GM12874 (cell line): Measurements from ENCODE around the gene LTB.
A peak's percentile ranks its signal among the peaks of the same experiment; 100 is the strongest.

Experiments
- TF ChIP-seq, protein P1 (sequence below): IDR thresholded peaks from 2 replicates; pipeline ENCODE4 v1.5.1; 2011; ENCODE audit warnings: low read depth, mild to moderate bottlenecking, control low read depth, low read length, moderate library complexity; ENCODE audit not compliant: insufficient read depth

The LTB gene

DNA sequence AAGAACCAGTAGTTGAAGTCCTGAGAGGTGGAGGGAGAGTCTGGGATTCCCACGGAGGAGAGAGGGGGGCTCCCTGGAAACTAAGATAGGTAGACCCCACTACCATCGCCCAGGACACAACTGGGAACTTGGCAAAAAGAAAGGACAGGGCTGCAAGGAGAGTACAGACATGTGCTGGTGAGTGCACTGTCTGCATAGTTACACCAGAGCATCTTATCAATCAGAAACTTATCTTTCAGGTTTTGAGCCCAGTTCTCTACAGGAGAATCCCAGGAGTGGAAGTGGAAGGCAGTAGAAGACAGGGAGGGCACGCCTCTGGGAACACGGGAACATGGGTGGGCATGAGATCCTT, 22.6 kb downstream of the LTB start:
- TF ChIP-seq, protein P1, sequence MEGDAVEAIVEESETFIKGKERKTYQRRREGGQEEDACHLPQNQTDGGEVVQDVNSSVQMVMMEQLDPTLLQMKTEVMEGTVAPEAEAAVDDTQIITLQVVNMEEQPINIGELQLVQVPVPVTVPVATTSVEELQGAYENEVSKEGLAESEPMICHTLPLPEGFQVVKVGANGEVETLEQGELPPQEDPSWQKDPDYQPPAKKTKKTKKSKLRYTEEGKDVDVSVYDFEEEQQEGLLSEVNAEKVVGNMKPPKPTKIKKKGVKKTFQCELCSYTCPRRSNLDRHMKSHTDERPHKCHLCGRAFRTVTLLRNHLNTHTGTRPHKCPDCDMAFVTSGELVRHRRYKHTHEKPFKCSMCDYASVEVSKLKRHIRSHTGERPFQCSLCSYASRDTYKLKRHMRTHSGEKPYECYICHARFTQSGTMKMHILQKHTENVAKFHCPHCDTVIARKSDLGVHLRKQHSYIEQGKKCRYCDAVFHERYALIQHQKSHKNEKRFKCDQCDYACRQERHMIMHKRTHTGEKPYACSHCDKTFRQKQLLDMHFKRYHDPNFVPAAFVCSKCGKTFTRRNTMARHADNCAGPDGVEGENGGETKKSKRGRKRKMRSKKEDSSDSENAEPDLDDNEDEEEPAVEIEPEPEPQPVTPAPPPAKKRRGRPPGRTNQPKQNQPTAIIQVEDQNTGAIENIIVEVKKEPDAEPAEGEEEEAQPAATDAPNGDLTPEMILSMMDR: no peak

DNA sequence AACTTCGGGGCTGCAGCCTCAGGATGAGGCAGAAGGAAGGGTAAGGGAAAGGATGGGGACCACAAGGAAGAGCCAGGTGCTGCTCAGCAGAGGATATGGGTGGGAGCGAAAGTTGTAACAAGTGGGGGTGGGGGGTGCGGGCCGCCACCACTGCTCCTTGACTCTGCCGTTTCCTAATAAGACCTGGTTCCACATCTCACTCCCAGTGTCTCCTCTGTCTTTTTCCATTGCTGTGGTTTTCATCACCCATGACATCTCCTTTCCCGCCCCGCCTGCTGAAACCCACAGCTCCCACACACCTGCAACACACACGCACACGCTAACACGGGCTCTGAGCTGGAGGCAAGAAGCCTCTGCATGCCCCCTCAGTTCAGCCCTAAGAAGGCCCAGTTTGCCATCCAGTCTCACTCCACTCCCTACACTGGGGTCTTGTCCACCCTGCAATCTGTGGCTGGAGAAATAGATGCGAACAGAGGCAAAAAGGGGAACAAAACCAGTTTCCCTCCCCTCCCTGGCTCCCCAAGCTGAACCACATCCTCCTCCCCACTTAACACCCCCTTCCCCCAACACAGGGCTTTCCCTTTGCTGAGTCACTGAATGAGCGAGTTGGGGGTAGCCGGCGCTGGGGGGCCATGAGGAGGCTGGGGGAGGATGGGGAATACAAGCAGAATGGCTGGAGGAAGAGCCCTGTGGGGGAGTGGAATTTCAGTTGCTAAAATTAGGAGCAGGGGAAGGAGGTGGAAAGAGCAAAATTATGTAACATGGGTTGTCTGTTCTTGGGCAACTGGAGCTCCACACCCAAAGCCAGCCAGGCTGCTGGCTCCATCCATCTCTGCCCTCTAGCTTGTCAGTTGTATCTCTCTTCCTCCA, 23.4 kb downstream of the LTB start:
- TF ChIP-seq, protein P1: no peak

DNA sequence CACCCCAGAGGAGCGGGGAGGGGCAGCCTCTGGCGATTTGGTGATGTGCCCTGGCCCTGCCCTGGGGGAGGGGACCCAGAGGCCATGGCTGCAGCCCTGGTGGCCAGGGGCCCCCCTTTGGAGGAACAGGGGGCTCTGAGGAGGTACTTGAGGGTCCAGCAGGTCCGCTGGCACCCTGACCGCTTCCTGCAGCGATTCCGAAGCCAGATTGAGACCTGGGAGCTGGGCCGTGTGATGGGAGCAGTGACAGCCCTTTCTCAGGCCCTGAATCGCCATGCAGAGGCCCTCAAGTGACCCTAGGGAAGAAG, 24.0 kb downstream of the LTB start:
- TF ChIP-seq, protein P1: no peak

DNA sequence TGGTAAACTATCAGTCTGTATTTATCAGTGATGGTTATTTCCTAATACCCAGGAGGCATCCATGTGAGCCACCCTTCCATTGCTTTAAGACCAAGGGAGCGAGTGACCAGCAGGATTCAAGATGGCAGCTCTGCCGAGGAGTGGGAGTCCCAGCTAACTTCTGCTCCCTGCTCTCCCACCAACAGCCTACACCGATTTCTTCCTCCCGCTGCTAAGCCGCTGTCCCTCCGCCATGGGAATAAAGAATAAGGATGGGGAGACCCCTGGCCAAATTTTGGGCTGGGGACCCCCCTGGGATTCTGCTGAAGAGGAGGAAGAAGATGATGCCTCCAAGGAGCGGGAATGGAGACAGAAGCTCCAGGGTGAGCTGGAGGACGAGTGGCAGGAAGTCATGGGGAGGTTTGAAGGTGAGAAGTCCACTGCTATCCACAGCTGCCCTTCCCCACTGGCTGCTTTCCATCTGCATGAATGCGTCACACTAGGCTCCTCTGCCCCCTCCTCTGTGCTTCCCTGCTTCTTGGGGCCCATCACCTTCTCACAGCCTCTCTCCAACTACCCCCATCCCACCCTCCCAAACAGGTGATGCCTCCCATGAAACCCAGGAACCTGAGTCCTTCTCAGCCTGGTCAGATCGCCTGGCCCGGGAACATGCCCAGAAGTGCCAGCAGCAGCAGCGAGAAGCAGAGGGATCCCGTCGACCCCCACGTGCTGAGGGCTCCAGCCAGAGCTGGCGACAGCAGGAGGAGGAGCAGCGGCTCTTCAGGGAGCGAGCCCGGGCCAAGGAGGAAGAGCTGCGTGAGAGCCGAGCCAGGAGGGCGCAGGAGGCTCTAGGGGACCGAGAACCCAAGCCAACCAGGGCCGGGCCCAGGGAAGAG, 24.5 kb downstream of the LTB start:
- TF ChIP-seq, protein P1: no peak

DNA sequence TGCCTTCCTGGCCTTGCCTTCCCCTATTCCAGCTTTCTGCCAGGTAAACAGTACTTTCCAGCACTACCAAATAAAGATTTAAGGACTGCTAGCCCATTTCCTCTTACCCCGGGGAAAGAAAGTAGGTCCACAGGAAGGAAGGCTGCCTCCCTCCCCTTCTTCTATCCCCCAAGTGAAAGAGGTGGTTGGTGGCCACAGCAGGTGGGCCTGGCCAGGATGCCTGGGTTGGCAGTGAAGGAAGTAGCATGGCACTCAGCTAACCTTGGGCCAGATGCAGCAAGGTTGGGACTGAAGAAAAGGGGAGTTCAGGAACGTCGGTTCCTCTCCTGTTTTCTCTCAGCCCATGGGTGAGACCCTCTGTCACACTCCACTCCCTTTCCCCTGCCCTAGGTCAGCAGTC, 25.9 kb downstream of the LTB start:
- TF ChIP-seq, protein P1: no peak

DNA sequence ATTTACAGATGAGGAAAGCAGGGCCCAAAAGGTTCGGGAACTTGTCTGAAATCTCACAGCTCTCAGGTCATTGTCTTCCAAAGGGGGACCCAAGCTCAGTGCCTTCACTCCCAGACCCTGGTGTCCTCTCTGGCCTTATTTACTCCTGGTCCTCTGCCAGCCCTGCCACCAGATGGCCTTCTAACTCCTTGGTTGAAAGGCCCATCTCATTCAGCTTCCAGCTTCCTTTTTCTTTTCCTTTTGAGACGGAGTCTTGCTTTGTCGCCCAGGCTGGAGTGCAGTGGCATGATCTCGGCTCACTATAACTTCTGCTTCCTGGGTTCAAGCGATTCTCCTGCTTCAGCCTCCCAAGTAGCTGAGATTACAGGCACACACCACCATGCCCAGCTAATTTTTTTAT, 30.9 kb downstream of the LTB start:
- TF ChIP-seq, protein P1: peak; percentile 72

DNA sequence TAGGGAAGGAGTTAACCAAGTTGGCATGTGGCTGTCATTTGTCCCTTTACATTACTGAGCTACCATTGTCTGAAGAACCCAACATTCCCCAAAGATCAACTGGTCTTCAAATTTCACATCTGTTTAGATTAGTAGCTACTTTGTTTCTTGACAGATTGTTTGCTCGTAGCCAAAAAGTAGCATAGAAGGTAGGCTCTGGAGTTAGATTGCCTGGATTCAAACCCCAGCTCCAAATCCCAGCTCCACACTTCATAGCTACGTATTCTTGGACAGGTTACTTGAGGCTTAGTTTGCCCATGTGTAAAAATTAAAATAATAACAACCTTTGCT, 33.7 kb downstream of the LTB start:
- TF ChIP-seq, protein P1: no peak
